Measurements from ENCODE around the gene TAGAP.
"Not testable (repeated sequence)": the region's sequence is repeated elsewhere in the genome, so short reads cannot be mapped to it uniquely, and the experiment has no call there.

Gene TAGAP

DNA sequence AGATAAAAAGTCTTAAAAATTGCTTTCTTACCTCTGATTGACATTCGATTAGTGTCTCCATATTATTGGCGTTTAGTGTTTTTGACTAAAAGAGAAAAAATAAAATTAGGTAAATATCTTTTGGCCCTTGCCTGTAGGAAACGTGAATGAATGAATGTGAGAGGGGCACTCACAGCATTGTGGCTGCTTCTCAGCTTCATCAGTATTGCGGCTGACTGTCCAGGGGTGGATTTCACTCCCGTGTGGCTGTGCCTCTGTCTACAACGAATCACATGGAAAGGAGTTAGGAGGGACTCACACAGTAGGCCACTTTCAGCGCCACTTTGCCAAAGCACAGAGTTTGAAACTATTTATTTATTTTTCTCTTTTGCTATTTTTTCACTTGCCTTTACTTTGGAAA is 844 bp downstream of the TAGAP start:
- peak in 3 of 4 experiments; percentile 29 to 48 (median 43) for DNase-seq

GRCh38 chr6:159043251-159043650 is 1.5 kb downstream of the TAGAP start:
- DNase-seq = peak in 1 of 4 experiments; percentile 27

GRCh38 chr6:159042826-159043181 is 2.0 kb downstream of the TAGAP start:
- no peak for DNase-seq

DNA sequence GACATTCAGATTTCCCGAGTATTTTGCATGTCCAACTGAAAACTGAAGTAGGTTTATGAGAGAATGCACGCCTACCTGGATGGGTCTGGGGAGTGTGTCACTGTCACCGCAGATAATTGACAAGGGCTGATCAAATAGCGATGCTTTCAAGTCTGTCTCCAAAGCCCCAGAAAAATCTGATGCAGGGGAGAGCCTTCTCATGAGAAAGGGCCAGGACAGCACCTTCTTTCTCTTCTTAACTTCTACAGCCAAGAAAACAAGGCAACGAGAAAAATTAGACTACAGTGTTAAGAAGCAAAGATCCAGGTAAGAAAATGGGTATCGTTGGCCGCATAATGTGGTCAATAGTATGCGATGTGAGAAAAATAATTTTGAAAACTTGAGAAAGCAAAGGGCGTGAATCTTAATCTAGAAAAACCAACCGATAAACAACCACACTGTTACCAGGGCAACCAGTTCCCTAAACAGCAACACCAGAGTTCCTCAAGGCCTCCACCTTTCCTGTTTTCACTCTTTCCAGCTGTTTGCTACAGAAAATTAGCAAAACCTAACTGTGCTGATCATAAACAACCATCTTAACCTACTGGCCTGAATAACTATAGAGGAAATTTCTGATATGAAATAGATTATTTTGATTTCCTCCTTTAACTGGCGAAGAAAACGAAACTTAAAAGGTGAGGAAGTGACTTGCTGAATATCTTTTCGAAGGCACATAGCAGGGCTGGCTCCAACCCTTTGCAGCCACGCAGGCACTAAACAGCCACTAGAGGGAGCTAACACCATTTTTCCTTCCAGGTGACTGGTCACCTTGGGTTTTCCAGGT is 2.6 kb downstream of the TAGAP start:
- peak; percentile 72 to 88 (median 83) for DNase-seq

- no peak for DNase-seq
Measured at GRCh38 chr6:159041181-159041580, 3.6 kb downstream of the TAGAP start.

- DNase-seq = no peak
Measured at GRCh38 chr6:159039885-159040258, 4.9 kb downstream of the TAGAP start.

DNA sequence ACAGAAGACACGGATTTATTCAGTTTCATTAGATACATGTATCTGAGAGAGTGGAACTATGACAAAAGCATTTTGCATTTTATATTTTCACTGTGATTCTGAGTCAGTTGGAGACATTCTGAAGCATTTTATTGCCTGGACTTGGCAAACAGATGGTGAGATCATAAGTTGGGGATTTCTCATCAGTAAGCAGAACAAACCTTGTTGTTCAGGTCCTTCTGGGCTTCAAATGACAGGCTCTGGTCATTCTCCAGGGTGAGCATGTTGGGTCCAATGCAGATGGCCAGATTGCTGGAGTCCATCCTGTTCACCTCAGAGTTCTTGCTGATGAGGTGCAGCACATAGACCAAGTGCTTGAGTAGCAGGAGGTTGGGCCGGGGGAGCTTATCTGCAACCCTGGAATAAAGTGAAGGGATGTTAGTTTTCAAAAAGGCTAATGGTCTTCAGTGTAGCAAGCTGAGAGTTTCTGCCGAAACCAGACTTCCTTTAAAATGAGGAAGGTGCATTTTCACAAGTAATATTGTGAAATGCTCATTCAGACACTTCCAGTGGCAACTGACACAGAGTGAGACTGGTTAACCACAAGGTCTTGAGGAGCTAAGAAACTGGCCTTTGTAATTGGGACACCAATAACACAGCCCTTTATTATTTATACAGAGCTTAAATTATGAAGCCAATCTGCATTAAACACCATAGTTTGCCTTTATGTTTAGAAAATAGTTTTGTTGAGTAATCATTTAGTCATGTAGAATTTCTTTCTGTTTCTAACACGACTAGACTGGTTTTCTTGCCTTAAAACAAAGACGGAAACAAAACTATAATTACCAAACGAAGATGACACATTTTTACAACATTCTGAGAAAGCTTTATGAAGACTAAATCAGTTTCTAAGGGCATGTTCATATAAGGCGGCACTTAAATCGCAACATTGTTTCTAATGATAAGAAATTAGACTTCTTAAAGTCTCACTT is 5.6 kb downstream of the TAGAP start:
- peak; percentile 80 to 97 (median 88) for DNase-seq

DNA sequence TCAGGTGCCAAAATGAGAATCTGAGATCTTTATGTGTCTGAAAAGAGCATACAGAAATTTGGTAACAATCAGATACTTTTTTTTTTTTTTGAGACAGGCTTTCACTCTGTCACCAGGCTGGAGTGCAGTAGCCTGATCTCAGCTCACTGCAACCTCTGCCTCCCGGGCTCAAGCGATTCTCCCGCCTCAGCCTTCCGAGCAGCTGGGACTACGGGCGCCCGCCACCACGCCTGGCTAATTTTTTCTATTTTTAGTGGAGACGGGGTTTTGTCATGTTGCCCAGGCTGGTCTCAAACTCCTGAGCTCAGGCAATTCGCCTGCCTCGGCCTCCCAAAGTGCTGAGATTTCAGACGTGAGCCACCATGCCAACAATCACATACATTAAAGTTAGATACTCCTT is 6.5 kb downstream of the TAGAP start:
- peak in 2 of 4 experiments; percentile 14 to 26 for DNase-seq

GRCh38 chr6:159037756-159038290 is 7.0 kb downstream of the TAGAP start:
- DNase-seq = peak in 1 of 4 experiments; percentile 25

DNA sequence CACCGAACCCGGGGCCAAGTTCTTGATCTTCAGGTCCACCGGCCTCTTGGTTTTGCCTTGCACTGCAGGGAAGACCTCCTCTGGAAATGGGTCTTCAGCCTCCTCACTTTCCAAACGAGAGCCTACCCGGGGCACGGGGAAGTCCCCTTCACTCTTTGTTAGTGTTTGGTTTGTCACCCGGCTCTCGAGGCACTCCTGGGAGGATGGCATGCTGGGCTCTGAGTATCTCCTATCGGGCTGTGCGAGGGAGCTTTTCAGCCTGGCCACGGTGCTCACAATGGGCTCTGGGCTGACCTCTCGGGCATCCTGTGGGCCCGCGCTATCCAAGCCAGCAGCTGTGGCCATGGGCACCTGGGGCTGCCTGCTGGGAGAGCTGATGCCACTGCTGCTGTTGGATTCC is 8.1 kb downstream of the TAGAP start:
- DNase-seq = no peak

DNA sequence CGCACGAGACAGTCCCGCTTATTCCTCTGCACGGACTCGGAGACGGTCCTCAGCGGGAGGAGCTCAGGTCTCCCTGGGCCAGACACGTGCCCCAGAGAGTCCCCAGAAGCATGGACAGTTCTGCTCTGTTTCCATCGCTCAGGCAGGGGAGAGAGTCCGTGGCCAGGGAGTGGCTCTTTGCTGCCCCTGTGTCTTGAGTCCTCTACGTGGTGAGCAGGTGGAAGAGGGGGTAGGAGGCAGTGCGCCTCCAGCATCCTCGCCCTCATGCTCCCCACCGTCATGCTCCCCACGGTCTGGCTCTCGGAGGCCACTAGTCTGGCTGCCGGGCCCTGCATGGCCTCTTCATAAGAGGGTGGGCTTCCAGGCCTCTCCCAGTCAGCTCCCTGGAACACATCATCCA is 8.9 kb downstream of the TAGAP start:
- no peak for DNase-seq

DNA sequence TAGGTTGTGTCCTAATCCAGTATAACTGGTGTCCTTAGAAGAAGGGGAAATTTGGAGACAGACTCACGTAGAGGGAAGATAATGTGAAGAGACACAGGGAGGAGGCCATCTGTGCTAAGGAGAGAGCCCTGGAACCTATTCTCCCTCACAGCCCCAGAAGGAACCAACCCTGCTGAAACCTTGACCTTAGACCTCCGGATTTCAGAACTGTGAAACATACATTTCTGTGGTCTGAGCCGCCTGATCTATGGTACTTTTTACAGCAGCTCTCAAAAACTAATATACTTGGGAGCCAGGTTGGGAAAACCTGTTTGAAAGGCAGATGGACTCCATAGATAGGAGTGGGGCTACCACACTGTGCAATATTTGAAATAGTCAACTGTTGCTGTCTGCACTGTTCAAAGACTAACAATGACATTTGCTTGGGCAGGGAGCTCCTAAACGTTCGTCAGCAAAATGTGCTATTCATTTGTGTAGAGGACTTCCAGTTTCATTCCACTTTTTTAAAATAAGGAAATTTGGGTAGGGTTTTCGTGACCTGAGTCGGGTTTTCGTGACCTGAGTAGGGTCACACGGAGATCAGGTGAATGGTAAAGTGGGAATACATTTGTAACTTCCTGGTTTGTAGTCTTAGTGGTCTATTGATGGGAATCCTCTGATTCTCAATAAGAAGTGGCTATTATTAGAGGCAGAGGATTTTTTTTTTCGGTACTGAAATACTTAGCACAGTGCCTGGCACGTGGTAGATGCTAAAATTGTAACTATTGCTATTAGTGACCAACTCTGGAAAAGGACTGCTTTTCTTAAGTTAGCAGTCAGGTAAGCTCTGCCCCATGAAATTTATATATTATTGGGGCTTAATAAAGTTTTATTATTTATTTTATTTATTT is 11.4 kb downstream of the TAGAP start:
- DNase-seq = peak in 3 of 4 experiments; percentile 27 to 44 (median 38)

- DNase-seq = peak in 3 of 4 experiments; percentile 55 to 78 (median 76)
Measured at GRCh38 chr6:159031846-159032245, 12.9 kb downstream of the TAGAP start.

DNA sequence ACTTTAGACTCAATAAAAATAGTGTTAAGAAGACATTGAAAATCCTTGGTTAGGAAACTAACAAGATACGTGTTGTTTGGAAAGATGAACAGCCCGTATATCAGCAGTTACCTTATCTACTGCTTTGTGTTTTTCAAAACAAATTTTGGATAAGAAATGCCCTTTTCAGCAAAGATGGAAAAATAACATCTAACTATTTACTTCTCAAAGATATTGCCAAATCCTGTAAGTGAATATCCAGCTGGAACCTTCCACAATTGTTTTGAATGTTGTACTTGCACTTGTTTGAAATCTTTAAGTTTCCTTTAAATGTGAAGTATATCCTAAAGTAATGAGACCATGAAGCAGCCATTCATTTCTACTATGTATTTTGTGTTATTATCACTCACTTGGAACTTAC is 14.6 kb downstream of the TAGAP start:
- DNase-seq = no peak

DNA sequence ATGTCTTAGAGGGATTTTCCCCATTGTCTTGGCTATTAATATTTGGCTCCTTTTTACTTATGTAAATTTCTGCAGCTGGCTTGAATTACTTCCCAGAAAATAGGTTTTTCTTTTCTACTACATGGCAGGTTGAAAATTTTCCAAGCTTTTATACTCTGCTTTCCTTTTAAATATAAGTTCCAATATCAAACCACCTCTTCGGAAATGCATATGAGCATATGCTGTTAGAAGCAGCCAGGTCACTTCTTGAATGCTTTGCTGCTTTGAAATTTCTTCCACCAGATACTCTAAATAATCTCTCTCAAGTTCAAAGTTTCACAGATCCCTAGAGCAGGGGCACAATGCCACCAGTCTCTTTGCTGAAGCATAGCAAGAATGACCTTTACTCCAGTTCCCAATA is 19.6 kb downstream of the TAGAP start:
- not testable (repeated sequence) for DNase-seq

GRCh38 chr6:159023893-159024292 is 20.9 kb downstream of the TAGAP start:
- DNase-seq = no peak

GRCh38 chr6:159020011-159020410 is 24.8 kb downstream of the TAGAP start:
- no peak for DNase-seq

GRCh38 chr6:159017757-159018559 is 26.8 kb downstream of the TAGAP start:
- DNase-seq = no peak

DNA sequence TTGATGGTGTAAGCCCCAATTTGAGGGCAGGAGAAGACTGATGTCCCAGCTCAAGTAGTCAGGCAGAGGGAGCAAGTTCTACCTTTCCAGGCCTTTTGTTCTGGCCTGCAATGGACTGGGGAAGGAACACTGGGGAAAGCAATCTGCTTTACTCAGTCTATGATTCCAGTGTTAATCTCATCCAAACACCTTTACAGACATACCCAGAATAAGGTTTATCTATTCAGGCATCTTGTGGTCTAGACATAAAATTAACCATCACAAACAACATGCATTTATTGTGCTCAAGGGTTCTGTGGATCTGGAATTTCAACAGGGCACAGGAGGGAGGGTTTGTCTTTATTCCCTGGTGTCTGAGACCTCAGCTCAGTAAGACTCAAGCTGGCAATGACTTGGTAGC is 30.4 kb downstream of the TAGAP start:
- no peak for DNase-seq

DNA sequence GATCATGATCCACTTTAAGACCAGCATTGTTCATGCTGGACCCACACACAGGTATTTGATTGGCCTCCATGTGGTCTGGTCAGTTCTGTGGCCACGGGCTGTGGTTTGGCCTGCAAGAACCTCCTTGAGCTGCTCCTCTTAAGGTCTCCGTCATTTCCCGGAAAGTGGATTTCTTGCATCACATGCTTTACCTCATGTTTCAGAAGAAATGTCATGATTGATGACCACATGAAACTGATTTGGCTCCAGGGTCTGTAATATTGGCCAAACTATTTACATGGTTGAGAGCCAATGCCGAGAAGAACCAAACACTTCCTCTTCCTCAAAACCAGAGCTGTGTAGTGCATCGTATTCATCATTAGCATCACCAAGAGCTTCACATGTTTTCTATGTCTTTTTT is 31.6 kb downstream of the TAGAP start:
- peak in 3 of 4 experiments; percentile 18 to 53 (median 49) for DNase-seq

DNA sequence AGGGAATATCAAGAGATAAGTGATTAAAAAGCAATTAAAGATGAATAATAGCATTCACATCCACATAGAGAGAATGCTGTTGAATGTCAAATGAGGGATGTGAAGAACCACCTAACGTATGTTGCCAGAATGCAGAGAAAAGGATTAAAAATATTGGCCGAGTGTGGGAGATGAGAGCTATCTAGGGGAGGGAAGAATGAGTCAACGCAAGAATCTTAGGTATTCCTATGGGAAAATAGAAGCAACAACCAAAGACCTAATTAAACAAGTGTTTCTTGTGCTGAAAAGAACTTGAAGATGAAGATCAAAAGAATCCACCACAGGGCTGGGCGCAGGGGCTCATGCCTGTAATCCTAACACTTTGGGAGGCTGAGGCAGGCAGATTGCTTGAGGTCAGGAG is 32.6 kb downstream of the TAGAP start:
- DNase-seq = no peak
